BJ (cell line): ENCODE measurements around the gene DOCK1. TPM values are rescaled to one million over a fixed set of nuclear protein-coding genes. Genes with fewer than 3 reads are reported as not detected.

Experiments used
- CTCF ChIA-PET: fragments of 350-600 bp; formaldehyde crosslinking; extraction: SDS; loops from one replicate; lab custom pipeline; 2021; ENCODE audit warnings: antibody characterized with exemption, inconsistent platforms; lab: Yijun Ruan, JAX
- POLR2A ChIA-PET: fragments of 300-600 bp; sonication (Branson Sonifier 250); formaldehyde crosslinking; extraction: SDS; loops from one replicate; lab custom pipeline; 2021; ENCODE audit warnings: antibody characterized with exemption; lab: Charles Lee
- DNase-seq: peaks from one replicate; pipeline ENCODE4 v3.0.0-alpha.2; 2011; ENCODE audit warnings: low read depth
- H3K27me3 ChIP-seq: 2 replicates; pipeline ENCODE4 v1.6.0; 2011; ENCODE audit warnings: low read length; ENCODE audit not compliant: control insufficient read depth, insufficient read depth
- H3K36me3 ChIP-seq: 2 replicates; pipeline ENCODE4 v1.5.1; 2011; ENCODE audit warnings: low read length; ENCODE audit not compliant: control insufficient read depth, insufficient read depth
- H3K4me3 ChIP-seq: 2 replicates; pipeline ENCODE4 v1.5.1; 2011; ENCODE audit warnings: low read depth, mild to moderate bottlenecking, control low read depth, low read length
- CTCF ChIP-seq: IDR thresholded peaks from 2 replicates; pipeline ENCODE4 v1.5.1; 2011; ENCODE audit warnings: low read depth, mild to moderate bottlenecking, control low read depth, inconsistent platforms, low read length, moderate library complexity; ENCODE audit not compliant: insufficient read depth
- polyA plus RNA-seq: library from polyadenylated mRNA; depleted of rRNA; stranded (reverse); fragments of >200 nt; gene quantifications from 2 replicates; pipeline ENCODE4 v1.2.3, GENCODE V29; 2011

Gene DOCK1
- polyA plus RNA-seq, 1 experiment = 20.0 TPM

- H3K27me3 ChIP-seq = no peaks in the 10 kb centered on the region
- H3K36me3 ChIP-seq = peaks cover 12% of the 10 kb centered on the region
- no peak for DNase-seq
- CTCF ChIA-PET = no interaction called here
- H3K4me3 ChIP-seq = no peak overlapping the region
- POLR2A ChIA-PET = no interaction called here
- no peak for TF ChIP-seq CTCF
Measured at GRCh38 chr10:127012769-127013152, 107.5 kb downstream of the DOCK1 start.

- TF ChIP-seq CTCF = no peak
- no peak overlapping the region for H3K4me3 ChIP-seq
- DNase-seq = no peak
- ChIA-PET POLR2A (no interaction called here), CTCF (no interaction called here)
- peaks cover 12% of the 10 kb centered on the region for H3K36me3 ChIP-seq
- H3K27me3 ChIP-seq = no peaks in the 10 kb centered on the region
Measured at GRCh38 chr10:127013211-127013656, 108.0 kb downstream of the DOCK1 start.

GRCh38 chr10:127013691-127014473 is 108.7 kb downstream of the DOCK1 start:
- no peak for DNase-seq
- POLR2A ChIA-PET = no interaction called here
- TF ChIP-seq CTCF = no peak
- Histone ChIP-seq H3K27me3 (no peaks in the 10 kb centered on the region), H3K4me3 (no peak overlapping the region), H3K36me3 (peaks cover 12% of the 10 kb centered on the region)
- CTCF ChIA-PET = no interaction called here

- H3K36me3 ChIP-seq = peaks cover 13% of the 10 kb centered on the region
- no peak overlapping the region for H3K4me3 ChIP-seq
- TF ChIP-seq CTCF = no peak
- ChIA-PET POLR2A (no interaction called here), CTCF (no interaction called here)
- H3K27me3 ChIP-seq = no peaks in the 10 kb centered on the region
- DNase-seq = no peak
Measured at GRCh38 chr10:127014671-127015070, 109.4 kb downstream of the DOCK1 start.

GRCh38 chr10:127015373-127015772 is 110.1 kb downstream of the DOCK1 start:
- Histone ChIP-seq H3K36me3 (peaks cover 14% of the 10 kb centered on the region), H3K27me3 (no peaks in the 10 kb centered on the region), H3K4me3 (no peak overlapping the region)
- POLR2A ChIA-PET = no interaction called here
- CTCF ChIA-PET = interaction anchor here (1.1 kb wide), 1 partner anchor 9 kb away, joined by 3 read pairs; no protein-coding TSS in a partner anchor
- DNase-seq = no peak
- no peak for TF ChIP-seq CTCF
